Measurements from ENCODE around the gene SREBF1. TPM values are rescaled to one million over a fixed set of nuclear protein-coding genes. Genes with fewer than 3 reads are reported as not detected.
A peak's percentile ranks its signal among the peaks of the same experiment; 100 is the strongest.

Gene SREBF1
- total and polyA plus RNA-seq, 8 donors, result 13.1 to 207 (median 80.3) TPM

- intact Hi-C loops (cut with DNase I; ENCODE audit: low total_unique reads), result no loop called here
- H3K27ac ChIP-seq, result peak overlapping the region; percentile 74 to 90 (median 77)
Measured at GRCh38 chr17:17779015-17779611, 57.7 kb downstream of the SREBF1 start.

GRCh38 chr17:17778308-17779014 is 58.3 kb downstream of the SREBF1 start:
- Histone ChIP-seq H3K4me1 (peaks cover 56 to 80% (median 74%) of the 10 kb centered on the region in 4 donors), H3K36me3 (no peaks in the 10 kb centered on the region)
- WGBS, 5 donors, result 45 to 58% (median 51%) methylated on average over 8 of the region's 8 CpGs

More at GRCh38 chr17:17779015-17779611, 57.7 kb downstream of the SREBF1 start:
- TF ChIP-seq POLR2AphosphoS5 (IDR thresholded peaks at IDR 0.05) (no peak), POLR2A (IDR thresholded peaks at IDR 0.05) (no peak), CTCF (IDR thresholded peaks at IDR 0.05) (no peak), EP300 (IDR thresholded peaks at IDR 0.05) (no peak)
- 49 to 58% (median 56%) methylated on average over 15 to 16 of the region's 16 CpGs for WGBS, 5 donors
- no peak for DNase-seq
- H3K9me3 ChIP-seq, result no peaks in the 10 kb centered on the region
- no peaks in the 10 kb centered on the region for H3K36me3 ChIP-seq
- H3K4me3 ChIP-seq, result no peak overlapping the region
- peaks cover 60 to 80% (median 77%) of the 10 kb centered on the region in 4 donors for H3K4me1 ChIP-seq
- peaks cover 0 to 23% (median 8%) of the 10 kb centered on the region in 3 donors for H3K27me3 ChIP-seq

GRCh38 chr17:17776889-17777288 is 59.9 kb downstream of the SREBF1 start:
- Histone ChIP-seq H3K4me3 (no peak overlapping the region), H3K36me3 (no peaks in the 10 kb centered on the region), H3K9me3 (no peaks in the 10 kb centered on the region), H3K27me3 (peaks cover 0 to 6% (median 4%) of the 10 kb centered on the region in 3 donors), H3K27ac (no peak overlapping the region), H3K4me1 (peaks cover 47 to 74% (median 64%) of the 10 kb centered on the region in 4 donors)
- TF ChIP-seq POLR2A (IDR thresholded peaks at IDR 0.05), result no peak
- TF ChIP-seq CTCF (IDR thresholded peaks at IDR 0.05), result no peak
- no peak for TF ChIP-seq EP300 (IDR thresholded peaks at IDR 0.05)
- TF ChIP-seq POLR2AphosphoS5 (IDR thresholded peaks at IDR 0.05), result no peak
- 61 to 79% (median 73%) methylated on average over 3 of the region's 3 CpGs for WGBS, 5 donors
- no peak for DNase-seq
- intact Hi-C loops (cut with DNase I; ENCODE audit: low total_unique reads), result no loop called here

More at GRCh38 chr17:17778308-17779014, 58.3 kb downstream of the SREBF1 start:
- peaks cover 0 to 22% (median 8%) of the 10 kb centered on the region in 3 donors for H3K27me3 ChIP-seq
- no peak overlapping the region for H3K4me3 ChIP-seq
- H3K27ac ChIP-seq, result peak overlapping the region; percentile 74 to 90 (median 77)
- peak; percentile 56 to 96 for DNase-seq
- TF ChIP-seq EP300 (IDR thresholded peaks at IDR 0.05) (no peak), POLR2AphosphoS5 (IDR thresholded peaks at IDR 0.05) (no peak), CTCF (IDR thresholded peaks at IDR 0.05) (no peak), POLR2A (IDR thresholded peaks at IDR 0.05) (no peak)
- no peaks in the 10 kb centered on the region for H3K9me3 ChIP-seq
- intact Hi-C loops (cut with DNase I; ENCODE audit: low total_unique reads), result no loop called here

- Histone ChIP-seq H3K9me3 (no peaks in the 10 kb centered on the region), H3K27ac (peak overlapping the region; percentile 81 to 88 (median 83)), H3K36me3 (no peaks in the 10 kb centered on the region), H3K27me3 (no peaks in the 10 kb centered on the region), H3K4me1 (peaks cover 40 to 73% (median 54%) of the 10 kb centered on the region in 4 donors), H3K4me3 (no peak overlapping the region)
- intact Hi-C loops (cut with DNase I; ENCODE audit: low total_unique reads), result no loop called here
- 29 to 45% (median 33%) methylated on average over 16 to 21 of the region's 21 CpGs for WGBS, 5 donors
- DNase-seq, result peak; percentile 80 to 87
- TF ChIP-seq POLR2A (IDR thresholded peaks at IDR 0.05) (no peak), CTCF (IDR thresholded peaks at IDR 0.05) (peak in 5 of 7 experiments; percentile 33 to 73 (median 54)), POLR2AphosphoS5 (IDR thresholded peaks at IDR 0.05) (peak in 1 of 3 donors; percentile 38)
Measured at GRCh38 chr17:17774009-17774881, 62.5 kb downstream of the SREBF1 start.

Data from stomach (tissue), 9 donors.